Measurements from ENCODE around the gene C1orf159.
"Not testable (repeated sequence)": the region's sequence is repeated elsewhere in the genome, so short reads cannot be mapped to it uniquely, and the experiment has no call there.

The C1orf159 gene

DNA sequence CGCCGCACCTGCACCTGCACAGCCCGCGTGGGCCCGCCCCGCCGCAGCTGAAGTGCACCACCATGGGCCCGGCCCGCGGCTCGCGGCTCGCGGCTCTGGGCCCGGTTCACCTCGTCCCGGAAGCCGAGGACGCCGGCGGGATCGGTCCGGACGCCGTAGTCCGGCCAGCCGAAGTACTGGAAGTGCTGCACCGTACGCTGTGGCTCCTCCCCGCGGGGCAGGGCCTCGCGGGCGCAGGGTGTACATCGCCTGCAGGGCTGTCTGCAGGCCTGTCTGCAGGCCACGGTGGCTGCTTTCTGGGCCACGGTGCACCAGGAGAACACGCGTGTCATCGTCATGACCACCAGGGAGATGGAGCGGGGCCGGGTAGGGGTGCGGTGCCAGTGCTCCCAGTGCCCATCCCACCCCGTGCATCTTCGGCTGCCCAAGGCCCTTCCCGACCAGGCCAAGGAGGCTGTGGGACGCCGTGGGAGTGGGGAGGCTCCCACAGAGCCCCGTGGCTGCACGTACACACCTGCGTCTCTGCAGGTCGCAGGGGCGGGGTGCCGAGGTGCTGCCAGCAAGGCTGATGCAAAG, 48.5 kb downstream of the C1orf159 start:
- no peak for DNase-seq (ENCODE audit: low read depth in 2 of 2)

- DNase-seq (ENCODE audit: low read depth in 2 of 2), result no peak
Observed at GRCh38 chr1:1066403-1067283, 49.2 kb downstream of the C1orf159 start.

DNA sequence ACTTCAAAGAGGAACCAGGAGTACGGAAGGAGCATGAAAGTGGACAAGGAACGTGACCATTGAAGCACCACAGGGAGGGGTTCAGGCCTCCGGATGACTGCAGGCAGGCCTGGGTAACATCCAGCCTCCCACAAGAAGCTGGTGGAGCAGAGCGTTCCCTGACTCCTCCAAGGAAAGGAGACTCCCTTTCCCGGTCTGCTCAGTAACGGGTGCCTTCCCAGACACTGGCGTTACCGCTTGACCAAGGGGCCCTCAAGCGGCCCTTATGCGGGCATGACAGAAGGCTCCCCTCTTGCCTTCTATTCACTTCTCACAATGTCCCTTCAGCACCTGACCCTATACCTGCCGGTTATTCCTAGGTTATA, 50.0 kb downstream of the C1orf159 start:
- DNase-seq (ENCODE audit: low read depth in 2 of 2), result not testable (repeated sequence)

GRCh38 chr1:1065265-1065939, 50.5 kb downstream of the C1orf159 start:
- no peak for DNase-seq (ENCODE audit: low read depth in 2 of 2)

DNA sequence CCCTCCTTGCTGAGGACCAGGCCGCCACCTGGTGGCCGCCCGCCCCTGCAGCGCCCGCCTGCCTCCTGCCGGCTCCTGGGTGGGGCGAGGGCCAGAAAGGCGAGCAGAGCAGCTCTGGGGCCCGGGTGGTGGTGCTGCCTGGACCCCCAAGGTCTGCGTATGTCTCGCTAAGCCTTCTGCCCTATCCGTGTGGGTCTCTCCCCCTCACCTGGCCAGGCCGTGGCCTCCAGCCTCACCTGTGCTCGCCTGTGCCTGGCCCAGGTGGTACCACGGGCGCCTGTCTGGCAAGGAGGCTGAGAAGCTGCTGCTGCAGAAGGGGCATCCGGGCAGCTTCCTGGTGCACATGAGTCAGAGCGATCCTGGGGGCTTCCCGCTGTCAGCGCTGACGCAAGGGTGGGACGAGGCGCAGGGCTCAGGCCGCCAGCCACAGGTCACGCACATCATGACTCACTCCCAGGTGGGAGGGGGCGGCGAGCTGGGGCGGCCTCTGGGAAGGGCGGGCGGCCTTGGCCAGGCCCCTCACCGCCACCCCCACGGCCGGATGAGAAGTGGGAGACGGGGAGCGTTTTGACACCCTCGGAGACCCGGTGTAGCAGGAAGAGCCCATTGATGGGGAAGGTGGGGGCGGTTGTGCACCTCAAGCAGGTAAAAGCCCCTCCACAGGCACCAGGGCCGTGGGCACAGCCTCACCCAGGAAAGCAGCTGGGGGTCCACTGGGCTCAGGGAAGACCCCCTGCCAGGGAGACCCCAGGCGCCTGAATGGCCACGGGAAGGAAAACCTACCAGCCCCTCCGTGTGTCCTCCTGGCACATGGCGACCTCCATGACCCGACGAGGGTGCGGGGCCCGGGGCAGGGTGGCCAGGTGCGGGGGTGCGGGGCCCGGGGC, 51.7 kb downstream of the C1orf159 start:
- DNase-seq (ENCODE audit: low read depth in 2 of 2), result peak; percentile 89 to 91

DNA sequence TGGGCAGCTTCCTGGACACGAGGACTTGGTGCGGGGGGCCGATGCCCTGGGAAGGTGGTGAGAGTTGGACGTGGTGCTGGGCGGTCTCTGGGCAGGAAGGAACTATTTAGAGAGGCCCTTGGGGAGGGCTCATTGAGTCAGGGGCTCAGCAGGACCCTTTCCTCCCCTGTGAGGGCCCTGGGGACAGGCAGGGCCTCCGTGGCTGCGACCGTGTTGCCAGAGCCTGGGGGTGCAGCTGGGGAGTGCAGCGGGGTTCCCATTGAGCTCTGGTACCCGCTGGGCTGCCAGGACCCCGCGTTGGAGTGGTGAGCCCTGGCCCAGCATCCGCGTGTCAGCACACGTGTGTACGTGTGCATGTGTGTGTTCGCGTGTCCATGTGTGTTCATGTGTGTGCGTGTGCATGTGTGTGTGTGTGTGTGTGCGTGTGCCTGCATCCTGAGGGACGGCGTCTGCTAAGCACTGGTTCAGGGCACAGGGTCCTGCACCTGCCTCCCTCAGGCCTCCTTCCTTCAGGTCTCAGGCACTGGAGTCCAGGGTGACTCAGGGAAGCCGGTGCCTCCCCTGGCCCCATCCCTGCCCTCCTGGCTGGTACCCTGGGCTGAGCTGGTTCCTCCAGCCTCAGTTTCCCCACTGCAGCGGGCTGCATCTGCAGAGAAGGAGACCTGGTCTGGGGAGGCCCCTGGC, 52.5 kb downstream of the C1orf159 start:
- DNase-seq (ENCODE audit: low read depth in 2 of 2), result no peak

- no peak for DNase-seq (ENCODE audit: low read depth in 2 of 2)
Observed at GRCh38 chr1:1062348-1063163, 53.3 kb downstream of the C1orf159 start.

DNA sequence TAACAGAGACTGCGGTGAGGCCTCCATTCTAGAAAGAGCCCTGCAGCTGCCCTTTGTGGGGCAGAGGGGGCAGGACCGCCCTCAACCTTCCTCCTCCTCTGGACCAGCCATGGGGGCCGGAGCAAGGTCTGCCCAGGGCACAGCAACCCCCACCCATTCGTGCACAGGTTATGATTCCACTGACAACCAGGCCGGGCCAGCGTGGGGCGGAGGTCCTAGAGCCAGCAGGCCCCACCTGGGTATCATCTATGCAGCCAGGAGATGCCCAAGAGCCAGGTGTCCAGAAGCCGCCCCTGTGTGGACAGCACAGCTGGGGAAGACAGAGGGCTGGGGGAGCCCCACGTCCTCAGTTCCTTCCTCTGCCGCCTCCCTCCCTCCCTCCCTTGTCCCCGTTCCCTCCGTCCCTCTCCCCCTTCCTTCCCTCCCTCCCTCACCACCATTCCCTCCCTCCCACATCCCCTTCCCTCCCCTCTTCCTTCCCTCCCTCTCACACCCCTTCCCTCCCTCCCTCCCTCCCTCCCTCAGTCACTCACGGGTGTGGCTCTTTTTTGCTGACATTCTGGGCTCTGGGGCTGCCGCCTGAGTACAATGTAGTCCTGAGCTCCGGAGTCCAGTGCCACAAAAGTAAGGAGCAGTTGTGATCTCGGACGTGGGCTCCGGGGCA, 54.1 kb downstream of the C1orf159 start:
- DNase-seq (ENCODE audit: low read depth in 2 of 2), result no peak

DNA sequence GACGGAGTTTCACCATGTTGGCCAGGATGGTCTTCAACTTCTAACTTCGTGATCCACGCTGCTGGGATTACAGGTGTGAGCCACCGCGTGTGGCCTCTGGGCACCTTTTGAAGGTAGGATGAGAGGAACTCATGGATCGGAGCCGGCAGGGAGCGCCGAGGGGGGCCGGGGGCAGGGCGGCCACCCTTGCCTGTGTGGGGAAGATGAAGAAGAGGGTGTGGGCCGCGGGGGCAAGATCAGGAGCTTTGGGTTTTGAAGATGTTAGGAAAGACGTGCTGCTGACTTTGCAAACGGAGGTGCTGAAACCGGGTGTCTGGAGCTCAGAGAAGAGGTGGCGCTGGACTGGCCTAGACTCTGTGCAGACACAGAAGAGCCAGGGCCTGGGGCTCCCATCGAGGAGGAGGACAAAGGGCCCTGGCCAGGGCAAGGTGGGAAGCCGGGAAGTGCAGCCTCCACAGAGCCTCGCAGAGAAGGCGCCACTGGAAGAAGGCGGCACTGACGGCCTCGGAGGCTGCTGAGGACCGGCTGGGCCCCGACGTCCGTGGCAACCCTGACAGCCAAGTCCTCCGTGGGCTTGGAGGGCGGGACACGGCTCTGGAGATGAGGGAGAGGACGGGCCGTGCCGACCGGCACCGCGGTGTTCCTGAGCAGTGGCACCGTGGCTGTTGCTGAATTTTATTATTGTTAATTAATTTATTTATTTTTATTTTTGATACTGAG, 55.4 kb downstream of the C1orf159 start:
- DNase-seq (ENCODE audit: low read depth in 2 of 2), result no peak

DNA sequence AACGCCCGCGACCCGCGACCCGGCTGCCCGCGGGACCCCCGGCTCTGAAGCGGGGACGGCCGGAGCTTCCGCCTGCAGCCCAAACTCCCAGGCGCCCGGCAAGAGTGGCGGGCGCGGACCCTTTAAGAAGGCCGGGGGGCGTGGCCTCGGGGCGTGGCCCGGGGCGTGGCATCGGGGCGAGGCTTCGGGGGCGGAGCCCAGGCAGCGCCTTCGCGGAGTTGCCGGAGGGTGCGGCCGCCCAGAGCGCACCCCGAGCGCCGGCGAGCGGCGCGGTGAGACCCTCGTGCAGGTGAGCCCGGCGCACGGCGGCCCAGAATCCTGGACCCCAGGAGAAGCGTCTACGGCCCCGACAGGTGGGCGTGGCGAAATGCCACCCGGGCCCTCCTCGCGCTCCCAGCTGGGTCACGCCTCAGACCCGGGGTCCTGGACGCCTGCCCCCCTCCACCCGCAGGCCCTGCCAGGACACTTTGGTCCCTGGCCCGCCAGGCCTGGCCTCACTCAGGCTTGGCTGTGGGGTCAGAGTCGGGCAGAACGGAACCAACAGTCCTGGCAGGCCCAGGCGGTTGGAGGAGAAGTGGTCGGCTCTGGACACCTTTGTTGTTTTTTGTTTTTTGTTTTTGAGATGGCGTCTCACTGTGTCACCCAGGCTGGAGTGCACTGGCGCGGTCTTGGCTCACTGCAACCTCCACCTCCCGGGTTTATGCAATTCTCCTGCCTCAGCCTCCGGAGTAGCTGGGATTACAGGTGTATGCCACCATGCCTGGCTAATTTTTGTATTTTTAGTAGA, 56.2 kb downstream of the C1orf159 start:
- peak; percentile 79 to 85 for DNase-seq (ENCODE audit: low read depth in 2 of 2)

GRCh38 chr1:1058921-1059493, 56.9 kb downstream of the C1orf159 start:
- DNase-seq (ENCODE audit: low read depth in 2 of 2), result no peak

DNA sequence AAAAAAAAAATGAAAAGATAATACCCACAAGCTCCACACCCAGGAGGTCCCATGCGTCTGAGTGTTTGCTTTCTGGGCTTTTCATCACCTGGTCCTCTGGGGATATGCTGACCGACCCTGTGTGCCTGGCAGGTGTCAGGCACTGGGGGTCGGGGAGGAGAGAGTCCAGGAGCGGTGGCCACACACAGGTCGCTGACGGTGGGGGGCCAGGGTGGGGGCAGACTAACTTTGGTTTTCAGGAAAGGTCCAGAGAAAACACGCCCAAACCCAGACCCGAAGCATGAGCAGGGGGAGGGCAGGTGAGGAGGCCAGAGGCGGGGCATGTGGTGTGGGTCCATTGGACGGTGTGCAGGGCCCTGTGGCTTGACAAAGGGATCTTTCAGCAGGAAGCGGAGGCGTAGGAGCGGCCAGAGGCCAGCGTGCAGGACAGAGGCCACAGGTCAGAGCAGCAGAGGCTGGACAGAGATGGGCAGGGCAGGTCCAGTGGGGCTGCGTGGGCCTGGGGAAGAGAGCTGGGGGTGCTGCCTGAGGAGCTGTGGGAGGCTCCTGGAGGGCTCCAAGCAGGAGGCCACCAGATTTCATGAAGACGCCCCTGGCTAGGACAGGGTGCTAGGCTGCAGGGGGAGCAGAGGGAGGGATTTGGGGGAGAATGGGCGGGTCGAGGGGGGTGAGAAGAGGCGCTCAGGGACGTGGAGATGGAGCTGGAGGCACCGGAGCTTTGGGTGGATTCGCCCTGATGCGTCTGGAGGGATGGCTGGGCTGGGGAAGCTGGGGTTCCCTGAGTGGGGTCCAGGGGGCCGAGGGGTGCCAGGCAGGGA, 57.6 kb downstream of the C1orf159 start:
- DNase-seq (ENCODE audit: low read depth in 2 of 2), result no peak

DNA sequence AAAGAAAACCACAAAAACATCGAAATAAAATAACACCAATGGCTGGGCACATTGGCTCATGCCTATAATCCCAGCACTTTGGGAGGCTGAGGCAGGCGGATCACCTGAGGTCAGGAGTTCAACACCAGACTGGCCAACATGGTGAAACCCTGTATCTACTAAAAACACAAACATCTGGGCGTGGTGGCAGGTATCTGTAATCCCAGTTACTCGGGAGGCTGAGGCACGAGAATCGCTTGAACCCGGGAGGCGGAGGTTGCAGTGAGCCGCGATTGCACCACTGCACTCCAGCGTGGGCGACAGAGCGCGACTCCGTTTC, 58.2 kb downstream of the C1orf159 start:
- not testable (repeated sequence) for DNase-seq (ENCODE audit: low read depth in 2 of 2)

- no peak for DNase-seq (ENCODE audit: low read depth in 2 of 2)
Observed at GRCh38 chr1:1055841-1056736, 59.8 kb downstream of the C1orf159 start.

- no peak for DNase-seq (ENCODE audit: low read depth in 2 of 2)
Observed at GRCh38 chr1:1054971-1055370, 60.9 kb downstream of the C1orf159 start.

GRCh38 chr1:1054099-1054700, 61.7 kb downstream of the C1orf159 start:
- no peak for DNase-seq (ENCODE audit: low read depth in 2 of 2)

Data from stimulated activated CD8-positive, alpha-beta memory T cell treated with anti-CD3 and anti-CD28 coated beads, Interleukin-15, amount 100 ng/mL, for 4 hours (primary cell).